CD4-positive, alpha-beta T cell (primary cell): ENCODE measurements around the gene SERPINF2. TPM values are rescaled to one million over a fixed set of nuclear protein-coding genes. Genes with fewer than 3 reads are reported as not detected.

Source experiments
- ATAC-seq: fragments of 200-7000 bp; cut with Tn5 transposase; one replicate; pipeline ENCODE4 v1.10.0; 2022; ENCODE audit warnings: mild to moderate bottlenecking; ENCODE audit not compliant: poor library complexity
- CTCF ChIA-PET: fragments of 350-600 bp; sonication (Branson Sonifier 250); formaldehyde crosslinking; loops from one replicate; lab custom pipeline; 2021; ENCODE audit warnings: antibody characterized with exemption, inconsistent platforms; lab: Charles Lee
- POLR2A ChIA-PET: fragments of 350-600 bp; sonication (Branson Sonifier 250); formaldehyde crosslinking; loops from one replicate; lab custom pipeline; 2021; ENCODE audit warnings: antibody characterized with exemption, inconsistent platforms; lab: Charles Lee
- DNase-seq, 14 experiments: peaks; one replicate each; pipeline ENCODE4 v3.0.0-alpha.2; 2013 to 2020; ENCODE audit warnings: mixed read lengths in 2 of 14
- H3K27ac ChIP-seq, 2 donors: one replicate each; pipeline versions ENCODE4 v1.5.1 to v1.7.0; 2013; ENCODE audit warnings: low read length in 2 of 2, low read depth in 1 of 2, mild to moderate bottlenecking in 1 of 2
- H3K27me3 ChIP-seq, 2 experiments: 1 replicate in 1 of 2; 2 replicates in 1 of 2; pipeline versions ENCODE4 v1.6.1 to v1.7.0; 2013; ENCODE audit warnings: low read length in 2 of 2, control low read depth in 1 of 2, mild to moderate bottlenecking in 1 of 2, moderate library complexity in 1 of 2; ENCODE audit not compliant: insufficient read depth in 2 of 2, control insufficient read depth in 1 of 2
- H3K36me3 ChIP-seq: one replicate; pipeline ENCODE4 v1.6.1; 2013; ENCODE audit warnings: low read length, control low read depth; ENCODE audit not compliant: insufficient read depth
- H3K4me1 ChIP-seq: one replicate; pipeline ENCODE4 v1.6.1; 2013; ENCODE audit warnings: low read length, control low read depth; ENCODE audit not compliant: insufficient read depth
- H3K4me3 ChIP-seq: one replicate; pipeline ENCODE4 v1.5.1; 2013; ENCODE audit warnings: mild to moderate bottlenecking, low read length, moderate library complexity
- H3K9me3 ChIP-seq, 2 experiments: 1 replicate in 1 of 2; 2 replicates in 1 of 2; pipeline versions ENCODE4 v1.6.1 to v1.7.0; 2013; ENCODE audit warnings: low read length in 2 of 2, mild to moderate bottlenecking in 2 of 2, control low read depth in 1 of 2, moderate library complexity in 1 of 2; ENCODE audit not compliant: control insufficient read depth in 1 of 2, insufficient read depth in 1 of 2
- H3K27ac Mint-ChIP-seq: one replicate; pipeline ENCODE4 v1.8.0; 2020; ENCODE audit warnings: mixed read lengths
- H3K27me3 Mint-ChIP-seq: one replicate; pipeline ENCODE4 v1.8.0; 2021; ENCODE audit warnings: mixed read lengths
- H3K36me3 Mint-ChIP-seq: one replicate; pipeline ENCODE4 v1.8.0; 2021; ENCODE audit warnings: low read depth, mixed read lengths
- H3K4me1 Mint-ChIP-seq: one replicate; pipeline ENCODE4 v1.8.0; 2021; ENCODE audit warnings: low read depth, mixed read lengths
- H3K4me3 Mint-ChIP-seq: one replicate; pipeline ENCODE4 v1.8.0; 2020; ENCODE audit warnings: mild to moderate bottlenecking, mixed read lengths
- H3K9me3 Mint-ChIP-seq: one replicate; pipeline ENCODE4 v1.8.0; 2020; ENCODE audit warnings: mixed read lengths
- intact Hi-C, 2 experiments: fragments of 100-400 bp; cut with DNase I in 1 of 2; cut with micrococcal nuclease in 1 of 2; formaldehyde crosslinking; loops; one replicate each; pipeline versions ENCODE4 v1.15.1 to v1.9.0; 2023 to 2025; cut with DNase I, micrococcal nuclease
- total RNA-seq, 174 experiments: library from RNA in 2 of 174; stranded (reverse) in 2 of 174; gene quantifications; one replicate each; pipeline ENCODE4 v1.2.3 and lab custom pipeline; 2021 to 2026
- TF ChIP-seq, protein P1 (sequence below): fragments of 200-600 bp; IDR thresholded peaks from one replicate; pipeline ENCODE4 v1.8.0; 2022; ENCODE audit warnings: antibody characterized with exemption, mild to moderate bottlenecking

Gene SERPINF2
- total RNA-seq, 2 experiments from 2014 or later: 0.49 to 0.59 TPM

DNA sequence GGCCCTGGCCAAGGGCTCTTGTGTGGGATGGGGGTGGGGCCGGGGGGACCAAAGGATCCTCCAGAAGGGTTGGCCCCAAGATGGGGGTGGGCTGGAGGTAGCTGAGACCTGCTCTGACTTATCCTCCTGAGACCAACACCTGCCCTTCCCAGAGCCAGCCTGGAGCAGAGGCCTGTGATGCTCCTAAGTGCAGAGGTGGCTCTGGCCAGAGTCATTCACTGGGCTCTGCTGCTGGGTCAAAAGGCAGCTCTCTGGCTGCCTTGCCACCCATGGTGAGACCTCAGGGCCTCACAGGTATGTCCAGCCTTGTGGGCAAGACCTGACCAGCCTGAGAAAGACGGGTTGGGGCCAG, 393 bp downstream of the SERPINF2 start:
- Histone ChIP-seq H3K27me3 (no peaks in the 10 kb centered on the region), H3K4me3 (no peak overlapping the region), H3K4me1 (peaks cover under 1% of the 10 kb centered on the region), H3K36me3 (no peaks in the 10 kb centered on the region), H3K27ac (no peak overlapping the region), H3K9me3 (no peaks in the 10 kb centered on the region)
- no peak for ATAC-seq
- no peaks in the 10 kb centered on the region for H3K36me3 Mint-ChIP-seq
- TF ChIP-seq, protein P1, sequence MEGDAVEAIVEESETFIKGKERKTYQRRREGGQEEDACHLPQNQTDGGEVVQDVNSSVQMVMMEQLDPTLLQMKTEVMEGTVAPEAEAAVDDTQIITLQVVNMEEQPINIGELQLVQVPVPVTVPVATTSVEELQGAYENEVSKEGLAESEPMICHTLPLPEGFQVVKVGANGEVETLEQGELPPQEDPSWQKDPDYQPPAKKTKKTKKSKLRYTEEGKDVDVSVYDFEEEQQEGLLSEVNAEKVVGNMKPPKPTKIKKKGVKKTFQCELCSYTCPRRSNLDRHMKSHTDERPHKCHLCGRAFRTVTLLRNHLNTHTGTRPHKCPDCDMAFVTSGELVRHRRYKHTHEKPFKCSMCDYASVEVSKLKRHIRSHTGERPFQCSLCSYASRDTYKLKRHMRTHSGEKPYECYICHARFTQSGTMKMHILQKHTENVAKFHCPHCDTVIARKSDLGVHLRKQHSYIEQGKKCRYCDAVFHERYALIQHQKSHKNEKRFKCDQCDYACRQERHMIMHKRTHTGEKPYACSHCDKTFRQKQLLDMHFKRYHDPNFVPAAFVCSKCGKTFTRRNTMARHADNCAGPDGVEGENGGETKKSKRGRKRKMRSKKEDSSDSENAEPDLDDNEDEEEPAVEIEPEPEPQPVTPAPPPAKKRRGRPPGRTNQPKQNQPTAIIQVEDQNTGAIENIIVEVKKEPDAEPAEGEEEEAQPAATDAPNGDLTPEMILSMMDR: no peak
- intact Hi-C loops: no loop called here
- no peaks in the 10 kb centered on the region for H3K9me3 Mint-ChIP-seq
- H3K27ac Mint-ChIP-seq: no peak overlapping the region
- ChIA-PET POLR2A (no interaction called here), CTCF (interaction anchor here (1.3 kb wide), 1 partner anchor 16 kb away, joined by 3 read pairs; no protein-coding TSS in a partner anchor)
- no peaks in the 10 kb centered on the region for H3K4me1 Mint-ChIP-seq
- H3K27me3 Mint-ChIP-seq: no peaks in the 10 kb centered on the region
- no peak overlapping the region for H3K4me3 Mint-ChIP-seq
- DNase-seq: no peak

DNA sequence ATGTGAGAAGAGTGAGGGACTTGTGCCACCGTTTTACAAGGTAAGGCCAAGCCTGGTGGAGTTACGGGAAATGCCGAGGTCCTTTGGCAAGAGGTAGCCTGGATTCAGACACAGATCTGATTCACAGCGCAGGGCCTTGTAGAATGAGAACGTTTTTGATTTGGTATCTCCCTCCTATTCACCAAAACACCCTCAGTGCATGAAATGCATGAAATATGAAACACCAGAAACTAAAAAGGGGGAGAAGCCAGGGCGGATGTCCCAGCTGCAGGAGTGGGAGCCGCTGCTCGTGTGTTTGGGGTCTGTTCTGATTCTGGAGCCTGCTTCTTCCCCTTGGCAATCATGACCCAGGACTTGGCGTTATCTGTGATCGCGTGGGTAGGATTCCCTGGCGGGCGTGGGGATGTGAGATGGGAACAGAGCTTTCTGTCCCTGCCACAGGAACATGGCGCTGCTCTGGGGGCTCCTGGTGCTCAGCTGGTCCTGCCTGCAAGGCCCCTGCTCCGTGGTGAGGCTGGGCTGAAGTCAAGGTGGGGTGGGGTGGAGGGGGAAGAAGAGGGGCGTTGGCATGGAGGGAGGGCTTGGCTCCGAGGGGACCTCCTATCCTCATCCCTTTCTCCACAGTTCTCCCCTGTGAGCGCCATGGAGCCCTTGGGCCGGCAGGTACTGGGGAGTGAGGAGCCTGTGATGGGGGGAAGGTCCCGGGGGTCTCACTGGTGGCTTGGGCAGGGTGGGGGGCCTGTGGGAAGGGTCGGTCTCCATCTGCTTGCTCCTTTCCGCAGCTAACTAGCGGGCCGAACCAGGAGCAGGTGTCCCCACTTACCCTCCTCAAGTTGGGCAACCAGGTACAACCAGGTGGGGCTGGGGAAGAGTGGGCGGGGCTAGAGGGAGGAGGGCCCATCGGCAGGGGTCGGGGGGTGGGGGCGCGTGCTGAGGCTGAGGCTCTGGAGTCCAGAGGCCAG, 2.2 kb downstream of the SERPINF2 start:
- intact Hi-C loops: no loop called here
- Mint-ChIP-seq H3K4me1 (no peaks in the 10 kb centered on the region), H3K27ac (no peak overlapping the region), H3K27me3 (no peaks in the 10 kb centered on the region), H3K36me3 (no peaks in the 10 kb centered on the region), H3K4me3 (no peak overlapping the region), H3K9me3 (no peaks in the 10 kb centered on the region)
- DNase-seq (no peak), ATAC-seq (no peak)
- Histone ChIP-seq H3K4me3 (no peak overlapping the region), H3K36me3 (no peaks in the 10 kb centered on the region), H3K4me1 (no peaks in the 10 kb centered on the region), H3K27me3 (no peaks in the 10 kb centered on the region), H3K9me3 (no peaks in the 10 kb centered on the region), H3K27ac (no peak overlapping the region)
- ChIA-PET POLR2A (no interaction called here), CTCF (no interaction called here)
- TF ChIP-seq, protein P1: no peak

DNA sequence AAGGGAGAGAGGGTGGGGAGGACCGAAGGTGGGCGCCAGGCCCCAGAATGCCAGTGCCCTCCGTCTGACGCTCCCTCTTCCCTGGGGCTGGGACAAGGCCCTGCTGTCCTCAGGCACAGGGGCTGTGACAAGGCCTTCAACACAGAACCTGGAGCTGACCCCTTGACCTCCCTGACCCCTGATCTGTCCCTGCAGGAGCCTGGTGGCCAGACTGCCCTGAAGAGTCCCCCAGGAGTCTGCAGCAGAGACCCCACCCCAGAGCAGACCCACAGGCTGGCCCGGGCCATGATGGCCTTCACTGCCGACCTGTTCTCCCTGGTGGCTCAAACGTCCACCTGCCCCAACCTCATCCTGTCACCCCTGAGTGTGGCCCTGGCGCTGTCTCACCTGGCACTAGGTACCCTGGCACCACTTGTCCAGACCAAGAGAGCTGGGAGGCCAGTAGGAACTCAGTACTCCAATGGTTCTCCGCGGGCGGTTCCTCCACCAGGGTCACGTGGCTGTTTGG, 2.9 kb downstream of the SERPINF2 start:
- POLR2A ChIA-PET: interaction anchor here (1.4 kb wide), 1 partner anchor 29 kb away, joined by 3 read pairs; no protein-coding TSS in a partner anchor
- Mint-ChIP-seq H3K9me3 (no peaks in the 10 kb centered on the region), H3K27ac (no peak overlapping the region), H3K36me3 (no peaks in the 10 kb centered on the region), H3K4me3 (no peak overlapping the region), H3K4me1 (no peaks in the 10 kb centered on the region), H3K27me3 (no peaks in the 10 kb centered on the region)
- Histone ChIP-seq H3K27ac (no peak overlapping the region), H3K4me1 (no peaks in the 10 kb centered on the region), H3K27me3 (no peaks in the 10 kb centered on the region), H3K36me3 (no peaks in the 10 kb centered on the region), H3K4me3 (no peak overlapping the region), H3K9me3 (no peaks in the 10 kb centered on the region)
- no peak for DNase-seq
- CTCF ChIA-PET: no interaction called here
- no peak for ATAC-seq
- TF ChIP-seq, protein P1: no peak
- intact Hi-C loops: no loop called here
